Measurements from ENCODE around the gene LARP1B. TPM values are rescaled to one million over a fixed set of nuclear protein-coding genes. Genes with fewer than 3 reads are reported as not detected.

Gene LARP1B
- total and polyA plus RNA-seq, 4 experiments from 2014 or later, result 4.7 to 19.1 (median 11.1) TPM

DNA sequence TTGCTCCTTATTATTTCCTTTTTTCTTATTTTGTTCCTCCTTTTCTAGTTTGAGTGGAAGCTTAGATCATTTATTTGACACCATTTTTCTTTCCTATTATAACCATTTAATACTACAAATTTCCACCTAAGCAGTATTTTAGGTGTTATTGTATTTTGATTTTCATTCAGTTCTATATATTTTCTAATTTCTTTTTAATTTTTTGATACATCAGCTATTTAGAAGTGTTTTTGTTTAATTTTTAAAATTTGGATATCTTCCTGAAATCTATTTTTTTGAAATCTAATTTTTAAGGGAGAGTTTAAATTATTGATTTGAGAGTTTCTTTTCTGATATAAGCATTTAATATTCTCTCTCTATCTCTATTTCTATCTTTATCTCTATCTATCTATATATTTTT lies 108.1 kb downstream of the LARP1B start:
- DNase-seq, result no peak
- no peaks in the 10 kb centered on the region for H3K27me3 Mint-ChIP-seq
- no peaks in the 10 kb centered on the region for H3K36me3 Mint-ChIP-seq
- Histone ChIP-seq H3K27me3 (ENCODE audit: insufficient read depth, low read length) (no peaks in the 10 kb centered on the region), H3K27ac (ENCODE audit: low read depth, low read length) (no peak overlapping the region), H3K36me3 (ENCODE audit: insufficient read depth, low read length) (no peaks in the 10 kb centered on the region), H3K4me1 (ENCODE audit: insufficient read depth, low read length) (no peaks in the 10 kb centered on the region), H3K4me3 (ENCODE audit: low read length in 2 of 2) (no peak overlapping the region), H3K9me3 (ENCODE audit: control insufficient read depth in 1 of 2, low read length in 2 of 2) (no peaks in the 10 kb centered on the region)
- H3K27ac Mint-ChIP-seq, result no peak overlapping the region
- no peaks in the 10 kb centered on the region for H3K9me3 Mint-ChIP-seq
- intact Hi-C loops (cut with micrococcal nuclease), result no loop called here
- CTCF ChIA-PET (ENCODE audit: partially characterized antibody), result no interaction called here
- H3K4me1 Mint-ChIP-seq, result no peaks in the 10 kb centered on the region
- H3K4me3 Mint-ChIP-seq, result no peak overlapping the region
- POLR2A ChIA-PET (ENCODE audit: partially characterized antibody), result no interaction called here

DNA sequence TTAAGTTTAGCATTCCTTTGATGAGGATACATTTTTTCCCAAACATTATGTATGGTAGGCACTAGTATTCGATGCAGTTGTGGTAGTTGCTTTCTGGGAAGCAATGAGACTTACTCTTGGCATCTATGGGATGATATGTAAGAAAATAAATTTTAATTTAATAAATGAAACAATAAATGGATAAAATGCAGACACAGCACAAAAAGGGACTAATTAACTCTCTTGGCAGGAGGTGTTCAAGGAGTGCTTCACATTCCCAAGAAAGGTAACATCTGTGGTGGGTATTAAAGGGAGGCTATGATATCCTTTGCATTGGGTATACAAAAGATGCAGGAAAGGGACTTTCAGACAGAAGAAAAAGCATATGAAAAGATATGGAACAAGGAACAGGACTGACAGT lies 115.5 kb downstream of the LARP1B start:
- peak overlapping the region in 1 of 7 donors; percentile 1 for H3K27ac Mint-ChIP-seq
- H3K27me3 ChIP-seq (ENCODE audit: insufficient read depth, low read length), result no peaks in the 10 kb centered on the region
- H3K4me3 Mint-ChIP-seq, result no peak overlapping the region
- no peaks in the 10 kb centered on the region for H3K9me3 Mint-ChIP-seq
- H3K4me1 Mint-ChIP-seq, result peaks cover 0 to 3% (median 0%) of the 10 kb centered on the region in 4 donors
- ChIA-PET CTCF (ENCODE audit: partially characterized antibody) (no interaction called here), POLR2A (ENCODE audit: partially characterized antibody) (no interaction called here)
- no peaks in the 10 kb centered on the region for H3K4me1 ChIP-seq (ENCODE audit: insufficient read depth, low read length)
- no peak for DNase-seq
- no peaks in the 10 kb centered on the region for H3K9me3 ChIP-seq (ENCODE audit: control insufficient read depth in 1 of 2, low read length in 2 of 2)
- H3K36me3 ChIP-seq (ENCODE audit: insufficient read depth, low read length), result no peaks in the 10 kb centered on the region
- H3K4me3 ChIP-seq (ENCODE audit: low read length in 2 of 2), result no peak overlapping the region
- H3K27ac ChIP-seq (ENCODE audit: low read depth, low read length), result no peak overlapping the region
- H3K27me3 Mint-ChIP-seq, result no peaks in the 10 kb centered on the region
- intact Hi-C loops (cut with micrococcal nuclease), result no loop called here
- no peaks in the 10 kb centered on the region for H3K36me3 Mint-ChIP-seq

DNA sequence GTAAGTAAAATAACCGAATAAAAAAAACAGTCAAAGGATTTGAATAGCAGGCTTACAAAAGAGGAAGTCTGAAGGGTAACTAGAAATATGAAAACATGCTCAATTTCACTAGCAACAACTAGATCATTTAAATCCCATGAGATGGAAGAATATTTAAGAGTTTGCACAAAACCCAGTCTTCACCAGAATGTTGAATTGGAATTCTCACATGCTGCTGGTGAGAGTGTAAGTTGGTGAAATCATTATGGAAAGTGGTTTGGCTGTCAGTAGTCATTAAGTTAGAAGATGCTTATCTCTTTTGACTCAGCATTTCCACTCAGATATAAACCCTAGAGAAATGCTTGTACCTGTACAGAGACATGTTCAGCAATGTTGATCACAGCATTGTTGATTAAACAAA lies 116.4 kb downstream of the LARP1B start:
- no peak overlapping the region for H3K27ac Mint-ChIP-seq
- Histone ChIP-seq H3K4me3 (ENCODE audit: low read length in 2 of 2) (no peak overlapping the region), H3K36me3 (ENCODE audit: insufficient read depth, low read length) (no peaks in the 10 kb centered on the region), H3K9me3 (ENCODE audit: control insufficient read depth in 1 of 2, low read length in 2 of 2) (no peaks in the 10 kb centered on the region), H3K27ac (ENCODE audit: low read depth, low read length) (no peak overlapping the region), H3K27me3 (ENCODE audit: insufficient read depth, low read length) (no peaks in the 10 kb centered on the region), H3K4me1 (ENCODE audit: insufficient read depth, low read length) (no peaks in the 10 kb centered on the region)
- POLR2A ChIA-PET (ENCODE audit: partially characterized antibody), result no interaction called here
- no peaks in the 10 kb centered on the region for H3K36me3 Mint-ChIP-seq
- H3K4me3 Mint-ChIP-seq, result no peak overlapping the region
- no peaks in the 10 kb centered on the region for H3K9me3 Mint-ChIP-seq
- CTCF ChIA-PET (ENCODE audit: partially characterized antibody), result interaction anchor here (0.5 kb wide), 1 partner anchor 132 kb away, joined by 5 read pairs; no protein-coding TSS in a partner anchor
- peaks cover 0 to 3% (median 0%) of the 10 kb centered on the region in 4 donors for H3K4me1 Mint-ChIP-seq
- intact Hi-C loops (cut with micrococcal nuclease), result no loop called here
- H3K27me3 Mint-ChIP-seq, result no peaks in the 10 kb centered on the region
- DNase-seq, result no peak

DNA sequence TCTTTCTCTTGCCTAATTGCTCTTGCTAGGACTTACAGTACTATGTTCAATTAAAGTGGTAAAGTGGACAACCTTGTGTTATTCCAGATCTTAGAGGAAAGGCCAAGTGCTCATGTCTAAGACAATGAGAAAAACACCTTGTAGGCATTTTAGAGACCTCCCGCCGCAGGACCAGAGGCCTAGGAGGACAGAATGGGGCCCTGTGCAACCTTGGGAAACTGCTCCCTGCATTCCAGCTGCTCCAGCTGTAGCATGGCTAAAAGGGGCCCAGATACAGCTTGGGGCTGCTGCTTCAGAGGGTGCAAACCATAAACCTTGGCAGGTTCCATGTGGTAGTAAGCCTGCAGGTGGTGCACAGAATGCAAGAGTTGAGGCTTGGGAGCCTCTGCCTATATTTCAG lies 125.5 kb downstream of the LARP1B start:
- Histone ChIP-seq H3K4me3 (ENCODE audit: low read length in 2 of 2) (no peak overlapping the region), H3K27me3 (ENCODE audit: insufficient read depth, low read length) (no peaks in the 10 kb centered on the region), H3K9me3 (ENCODE audit: control insufficient read depth in 1 of 2, low read length in 2 of 2) (no peaks in the 10 kb centered on the region), H3K36me3 (ENCODE audit: insufficient read depth, low read length) (no peaks in the 10 kb centered on the region), H3K27ac (ENCODE audit: low read depth, low read length) (no peak overlapping the region), H3K4me1 (ENCODE audit: insufficient read depth, low read length) (no peaks in the 10 kb centered on the region)
- Mint-ChIP-seq H3K36me3 (peaks cover 4 to 7% of the 10 kb centered on the region in 2 donors), H3K9me3 (no peaks in the 10 kb centered on the region), H3K27me3 (no peaks in the 10 kb centered on the region), H3K4me1 (peaks cover 3 to 6% (median 4%) of the 10 kb centered on the region in 4 donors), H3K4me3 (no peak overlapping the region), H3K27ac (no peak overlapping the region)
- no peak for DNase-seq
- ChIA-PET POLR2A (ENCODE audit: partially characterized antibody) (no interaction called here), CTCF (ENCODE audit: partially characterized antibody) (no interaction called here)
- intact Hi-C loops (cut with micrococcal nuclease), result no loop called here

DNA sequence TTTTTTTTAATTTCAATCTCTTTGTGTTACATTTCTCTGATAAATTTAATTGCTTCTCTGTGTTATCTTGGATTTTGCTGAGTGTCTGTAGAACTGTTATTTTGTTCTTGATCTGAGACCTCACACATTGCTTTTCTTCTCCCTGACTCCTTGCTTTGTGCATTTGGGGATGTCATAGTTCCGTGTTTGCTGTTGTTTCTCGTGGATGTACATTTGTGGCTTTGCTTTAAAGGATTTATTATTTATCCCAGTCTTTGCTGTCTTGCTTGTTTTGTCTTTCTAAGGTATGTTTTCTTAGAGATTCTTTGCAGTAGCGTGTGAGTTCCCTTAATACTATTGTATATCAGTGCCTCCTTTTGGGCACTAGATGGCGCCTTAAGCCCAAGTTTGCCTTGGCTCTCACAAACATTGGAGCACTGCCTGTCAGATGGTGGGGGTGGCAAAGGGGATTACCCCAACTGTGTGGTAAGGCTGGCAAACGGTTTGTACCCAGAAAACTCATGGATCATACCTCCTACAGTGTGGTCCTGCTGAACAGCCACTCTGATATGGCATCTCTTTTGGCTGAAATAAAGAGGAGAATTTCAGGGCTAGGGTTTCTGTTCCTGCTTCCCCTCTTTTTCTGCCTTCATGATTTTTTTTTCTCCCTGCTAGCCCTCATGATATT lies 130.1 kb downstream of the LARP1B start:
- peak; percentile 54 to 79 (median 63) for DNase-seq
- Mint-ChIP-seq H3K27ac (peak overlapping the region in 2 of 7 donors; percentile 63 to 79), H3K9me3 (no peaks in the 10 kb centered on the region), H3K4me1 (peaks cover 3 to 6% (median 4%) of the 10 kb centered on the region in 4 donors), H3K27me3 (no peaks in the 10 kb centered on the region), H3K36me3 (peaks cover 1 to 7% of the 10 kb centered on the region in 2 donors), H3K4me3 (no peak overlapping the region)
- POLR2A ChIA-PET (ENCODE audit: partially characterized antibody), result no interaction called here
- H3K4me1 ChIP-seq (ENCODE audit: insufficient read depth, low read length), result no peaks in the 10 kb centered on the region
- H3K27ac ChIP-seq (ENCODE audit: low read depth, low read length), result no peak overlapping the region
- no peak overlapping the region for H3K4me3 ChIP-seq (ENCODE audit: low read length in 2 of 2)
- intact Hi-C loops (cut with micrococcal nuclease), result loop anchor here (1.0 to 10.0 kb wide), 7 partner anchors 30 to 1174 kb away; partner anchors contain the start of genes JADE1 and PGRMC2
- H3K27me3 ChIP-seq (ENCODE audit: insufficient read depth, low read length), result no peaks in the 10 kb centered on the region
- H3K36me3 ChIP-seq (ENCODE audit: insufficient read depth, low read length), result no peaks in the 10 kb centered on the region
- CTCF ChIA-PET (ENCODE audit: partially characterized antibody), result interaction anchor here (0.6 to 2.3 kb wide), 11 partner anchors 8 to 1660 kb away, joined by 3 to 8 read pairs (median 3); no protein-coding TSS in a partner anchor
- no peaks in the 10 kb centered on the region for H3K9me3 ChIP-seq (ENCODE audit: control insufficient read depth in 1 of 2, low read length in 2 of 2)

DNA sequence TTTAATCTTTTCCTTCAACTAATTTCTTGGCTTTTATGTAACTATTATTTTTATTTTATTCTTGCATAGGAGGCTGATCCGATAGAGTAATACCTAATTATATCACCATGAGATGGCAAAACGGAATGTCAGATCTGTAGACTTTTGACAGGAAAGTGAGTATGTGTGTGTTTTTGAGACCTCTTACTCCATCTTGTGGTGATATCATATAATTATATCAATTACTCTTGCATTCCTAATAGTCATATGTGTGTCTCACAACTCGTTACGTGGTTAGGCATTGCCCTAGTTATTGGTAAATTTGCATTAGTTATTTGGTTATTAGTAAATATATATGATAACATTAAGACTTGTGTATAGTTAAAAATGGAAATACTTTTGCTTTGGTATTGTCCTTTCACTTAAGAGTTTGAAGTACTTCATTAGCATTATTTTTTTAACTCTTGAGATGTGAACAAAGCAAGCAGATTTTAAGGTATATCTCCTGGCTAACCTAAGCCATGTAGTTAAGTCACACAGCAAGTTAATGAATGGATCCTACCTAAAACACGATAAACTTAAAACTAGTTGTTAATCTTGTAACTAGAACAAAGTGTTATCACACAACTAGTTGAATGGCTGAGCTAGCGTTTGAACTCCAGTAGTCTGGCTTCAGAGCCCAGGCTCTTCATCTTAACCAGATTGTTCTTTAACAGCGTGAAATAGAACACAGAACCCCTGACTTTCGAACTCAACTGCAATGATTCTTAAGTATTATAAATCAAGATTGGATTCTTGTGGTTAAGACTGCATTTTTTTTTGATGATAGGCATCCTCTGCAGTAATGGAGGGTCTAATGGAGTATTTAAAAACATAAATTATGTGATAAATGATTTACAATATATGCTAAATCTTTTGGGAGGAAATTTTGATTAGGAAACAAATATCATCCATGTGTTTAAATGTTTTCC lies 159.4 kb downstream of the LARP1B start:
- Mint-ChIP-seq H3K4me1 (no peaks in the 10 kb centered on the region), H3K27me3 (peaks cover 0 to 1% of the 10 kb centered on the region in 2 donors), H3K27ac (no peak overlapping the region), H3K9me3 (peaks cover 0 to 2% (median 0%) of the 10 kb centered on the region in 8 donors), H3K4me3 (no peak overlapping the region), H3K36me3 (no peaks in the 10 kb centered on the region)
- ChIA-PET POLR2A (ENCODE audit: partially characterized antibody) (no interaction called here), CTCF (ENCODE audit: partially characterized antibody) (interaction anchor here (1.2 to 1.9 kb wide), 2 partner anchors 28 to 30 kb away, joined by 3 to 6 read pairs; no protein-coding TSS in a partner anchor)
- H3K4me3 ChIP-seq (ENCODE audit: low read length in 2 of 2), result no peak overlapping the region
- no peaks in the 10 kb centered on the region for H3K36me3 ChIP-seq (ENCODE audit: insufficient read depth, low read length)
- no peaks in the 10 kb centered on the region for H3K9me3 ChIP-seq (ENCODE audit: control insufficient read depth in 1 of 2, low read length in 2 of 2)
- no peak overlapping the region for H3K27ac ChIP-seq (ENCODE audit: low read depth, low read length)
- no peaks in the 10 kb centered on the region for H3K27me3 ChIP-seq (ENCODE audit: insufficient read depth, low read length)
- peak in 2 of 5 donors; percentile 7 to 16 for DNase-seq
- H3K4me1 ChIP-seq (ENCODE audit: insufficient read depth, low read length), result no peaks in the 10 kb centered on the region
- intact Hi-C loops (cut with micrococcal nuclease), result loop anchor here (2.0 kb wide), 1 partner anchor 30 kb away; no protein-coding TSS in a partner anchor

DNA sequence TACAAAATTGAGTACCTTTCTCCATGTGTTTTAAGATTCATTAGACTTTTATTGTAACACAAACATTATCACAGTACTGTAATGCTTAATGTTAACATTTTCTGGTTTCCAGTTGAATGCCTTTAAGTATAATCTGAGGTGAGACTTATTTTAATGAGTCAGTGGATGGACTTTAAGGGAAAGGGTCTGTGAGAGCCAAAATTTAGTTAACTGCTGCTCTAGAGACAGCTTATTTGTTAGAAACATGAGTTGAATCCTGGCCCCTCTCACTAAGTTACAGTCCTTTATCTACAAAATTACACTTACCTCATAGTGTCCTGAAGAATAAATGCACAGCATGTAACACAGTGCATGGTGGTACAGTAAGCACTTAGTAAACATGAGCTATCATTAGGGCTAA lies 160.5 kb downstream of the LARP1B start:
- H3K36me3 ChIP-seq (ENCODE audit: insufficient read depth, low read length), result no peaks in the 10 kb centered on the region
- CTCF ChIA-PET (ENCODE audit: partially characterized antibody), result no interaction called here

More for the DNA sequence above, 160.5 kb downstream of the LARP1B start:
- DNase-seq, result no peak
- POLR2A ChIA-PET (ENCODE audit: partially characterized antibody), result no interaction called here
- intact Hi-C loops (cut with micrococcal nuclease), result loop anchor here (2.0 kb wide), 1 partner anchor 31 kb away; no protein-coding TSS in a partner anchor
- Histone ChIP-seq H3K27me3 (ENCODE audit: insufficient read depth, low read length) (no peaks in the 10 kb centered on the region), H3K4me1 (ENCODE audit: insufficient read depth, low read length) (no peaks in the 10 kb centered on the region), H3K4me3 (ENCODE audit: low read length in 2 of 2) (no peak overlapping the region), H3K27ac (ENCODE audit: low read depth, low read length) (no peak overlapping the region), H3K9me3 (ENCODE audit: control insufficient read depth in 1 of 2, low read length in 2 of 2) (no peaks in the 10 kb centered on the region)
- peaks cover under 1 to 1% of the 10 kb centered on the region in 2 donors for H3K27me3 Mint-ChIP-seq
- no peak overlapping the region for H3K4me3 Mint-ChIP-seq
- H3K27ac Mint-ChIP-seq, result no peak overlapping the region
- H3K9me3 Mint-ChIP-seq, result peaks cover 0 to 2% (median 0%) of the 10 kb centered on the region in 8 donors
- H3K4me1 Mint-ChIP-seq, result no peaks in the 10 kb centered on the region
- no peaks in the 10 kb centered on the region for H3K36me3 Mint-ChIP-seq

Measured in CD4-positive, alpha-beta memory T cell (primary cell).